Fibroblast of lung (primary cell): Measurements from ENCODE around the gene LBHD2. TPM values are rescaled to one million over a fixed set of nuclear protein-coding genes. Genes with fewer than 3 reads are reported as not detected.

Experiments used
- DNase-seq, 2 donors: peaks; one replicate each; pipeline versions ENCODE4 v3.0.0 to v3.0.0-alpha.2; 2010; ENCODE audit warnings: low read depth in 2 of 2
- H2AFZ ChIP-seq: 2 replicates; pipeline ENCODE4 v1.5.1; 2012; ENCODE audit warnings: low read length, control low read depth, inconsistent platforms
- H3K27ac ChIP-seq: 2 replicates; pipeline ENCODE4 v1.5.1; 2011; ENCODE audit warnings: low read length, control low read depth; ENCODE audit not compliant: insufficient read depth
- H3K27me3 ChIP-seq: 2 replicates; pipeline ENCODE4 v1.5.1; 2011; ENCODE audit warnings: mild to moderate bottlenecking, low read length; ENCODE audit not compliant: control insufficient read depth, insufficient read depth
- H3K36me3 ChIP-seq: 2 replicates; pipeline ENCODE4 v1.5.1; 2011; ENCODE audit warnings: low read length; ENCODE audit not compliant: control insufficient read depth, insufficient read depth
- H3K4me1 ChIP-seq: 2 replicates; pipeline ENCODE4 v1.5.1; 2011; ENCODE audit warnings: low read length; ENCODE audit not compliant: control insufficient read depth, insufficient read depth; ENCODE audit errors: extremely low read depth
- H3K4me2 ChIP-seq: 2 replicates; pipeline ENCODE4 v1.5.1; 2011; ENCODE audit warnings: low read length, control low read depth; ENCODE audit not compliant: insufficient read depth; ENCODE audit errors: extremely low read depth
- H3K4me3 ChIP-seq, 4 experiments: fragments of 200-600 bp in 1 of 4; sonication (generic) in 1 of 4; replicated peaks in 1 of 4; 2 replicates each; pipeline ENCODE4 v1.5.1; 2011 to 2016; ENCODE audit warnings: low read length in 4 of 4, low read depth in 3 of 4, mild to moderate bottlenecking in 3 of 4, control low read depth in 2 of 4, inconsistent platforms in 1 of 4, mixed read lengths in 1 of 4; ENCODE audit not compliant: insufficient read depth in 1 of 4; ENCODE audit errors: control extremely low read depth in 1 of 4
- H3K79me2 ChIP-seq: 2 replicates; pipeline ENCODE4 v1.5.1; 2012; ENCODE audit warnings: mild to moderate bottlenecking, low read length, inconsistent platforms; ENCODE audit not compliant: control insufficient read depth, insufficient read depth
- H3K9ac ChIP-seq: 2 replicates; pipeline ENCODE4 v1.5.1; 2011; ENCODE audit warnings: mild to moderate bottlenecking, low read length, control low read depth; ENCODE audit not compliant: insufficient read depth
- H3K9me3 ChIP-seq: 2 replicates; pipeline ENCODE4 v1.5.1; 2012; ENCODE audit warnings: low read depth, low read length; ENCODE audit not compliant: control insufficient read depth, insufficient read depth
- H4K20me1 ChIP-seq: 2 replicates; pipeline ENCODE4 v1.5.1; 2011; ENCODE audit warnings: low read length; ENCODE audit not compliant: control insufficient read depth, insufficient read depth; ENCODE audit errors: extremely low read depth
- EZH2 ChIP-seq: IDR thresholded peaks from 2 replicates; pipeline ENCODE4 v1.5.1; 2012; ENCODE audit warnings: low read length, control low read depth, mild to moderate bottlenecking; ENCODE audit errors: missing control alignments
- polyA plus RNA-seq, 2 donors: library from polyadenylated mRNA; depleted of rRNA in 1 of 2; stranded (reverse) in 1 of 2; unstranded in 1 of 2; fragments of >200 nt; gene quantifications; 2 replicates each; pipeline ENCODE4 v1.2.1, GENCODE V29; 2011 to 2012; ENCODE audit warnings: missing spikeins in 1 of 2
- total RNA-seq: library from RNA; depleted of rRNA; stranded (reverse); fragments of >200 nt; gene quantifications from 2 replicates; pipeline ENCODE4 v1.2.1, GENCODE V29; 2014
- TF ChIP-seq, protein P1 (sequence below), 2 donors: IDR thresholded peaks in 1 of 2; conservative IDR thresholded peaks in 1 of 2; 1 replicate in 1 of 2; 2 replicates in 1 of 2; pipeline ENCODE4 v1.5.1; 2011 to 2012; ENCODE audit warnings: low read length in 2 of 2, control low read depth in 1 of 2, inconsistent platforms in 1 of 2, low read depth in 1 of 2, mild to moderate bottlenecking in 1 of 2

Gene LBHD2
- total and polyA plus RNA-seq, 2 donors (not counting 1 experiment from before 2014, with no cell fraction given): not detected

DNA sequence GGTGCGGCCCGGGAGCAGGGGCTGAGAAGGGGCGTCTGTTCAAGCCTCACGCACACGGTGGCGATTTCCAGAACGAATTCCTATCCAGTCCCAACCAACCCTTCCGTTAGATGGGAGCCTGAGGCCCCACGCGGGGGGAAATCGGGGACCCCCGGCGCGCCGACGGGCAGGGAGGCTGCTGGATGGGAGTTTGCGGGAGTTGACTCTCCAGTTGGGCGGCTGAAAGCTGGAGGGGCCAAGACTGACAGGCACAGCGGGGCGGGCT, 20.3 kb downstream of the LBHD2 start:
- Histone ChIP-seq H2AFZ (no peak overlapping the region), H3K4me2 (no peak overlapping the region), H3K36me3 (no peaks in the 10 kb centered on the region), H3K9ac (no peak overlapping the region), H3K4me1 (peaks cover 9% of the 10 kb centered on the region), H3K79me2 (no peaks in the 10 kb centered on the region), H3K27me3 (peaks cover 28% of the 10 kb centered on the region), H3K4me3 (no peak overlapping the region), H3K9me3 (no peaks in the 10 kb centered on the region), H4K20me1 (no peaks in the 10 kb centered on the region), H3K27ac (no peak overlapping the region)
- TF ChIP-seq, protein P1, sequence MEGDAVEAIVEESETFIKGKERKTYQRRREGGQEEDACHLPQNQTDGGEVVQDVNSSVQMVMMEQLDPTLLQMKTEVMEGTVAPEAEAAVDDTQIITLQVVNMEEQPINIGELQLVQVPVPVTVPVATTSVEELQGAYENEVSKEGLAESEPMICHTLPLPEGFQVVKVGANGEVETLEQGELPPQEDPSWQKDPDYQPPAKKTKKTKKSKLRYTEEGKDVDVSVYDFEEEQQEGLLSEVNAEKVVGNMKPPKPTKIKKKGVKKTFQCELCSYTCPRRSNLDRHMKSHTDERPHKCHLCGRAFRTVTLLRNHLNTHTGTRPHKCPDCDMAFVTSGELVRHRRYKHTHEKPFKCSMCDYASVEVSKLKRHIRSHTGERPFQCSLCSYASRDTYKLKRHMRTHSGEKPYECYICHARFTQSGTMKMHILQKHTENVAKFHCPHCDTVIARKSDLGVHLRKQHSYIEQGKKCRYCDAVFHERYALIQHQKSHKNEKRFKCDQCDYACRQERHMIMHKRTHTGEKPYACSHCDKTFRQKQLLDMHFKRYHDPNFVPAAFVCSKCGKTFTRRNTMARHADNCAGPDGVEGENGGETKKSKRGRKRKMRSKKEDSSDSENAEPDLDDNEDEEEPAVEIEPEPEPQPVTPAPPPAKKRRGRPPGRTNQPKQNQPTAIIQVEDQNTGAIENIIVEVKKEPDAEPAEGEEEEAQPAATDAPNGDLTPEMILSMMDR (conservative IDR thresholded peaks at IDR 0.05 in 1 of 2, IDR thresholded peaks at IDR 0.05 in 1 of 2; ENCODE audit: low read depth in 1 of 2, low read length in 2 of 2): no peak
- peak; percentile 83 for TF ChIP-seq EZH2
- DNase-seq: no peak

DNA sequence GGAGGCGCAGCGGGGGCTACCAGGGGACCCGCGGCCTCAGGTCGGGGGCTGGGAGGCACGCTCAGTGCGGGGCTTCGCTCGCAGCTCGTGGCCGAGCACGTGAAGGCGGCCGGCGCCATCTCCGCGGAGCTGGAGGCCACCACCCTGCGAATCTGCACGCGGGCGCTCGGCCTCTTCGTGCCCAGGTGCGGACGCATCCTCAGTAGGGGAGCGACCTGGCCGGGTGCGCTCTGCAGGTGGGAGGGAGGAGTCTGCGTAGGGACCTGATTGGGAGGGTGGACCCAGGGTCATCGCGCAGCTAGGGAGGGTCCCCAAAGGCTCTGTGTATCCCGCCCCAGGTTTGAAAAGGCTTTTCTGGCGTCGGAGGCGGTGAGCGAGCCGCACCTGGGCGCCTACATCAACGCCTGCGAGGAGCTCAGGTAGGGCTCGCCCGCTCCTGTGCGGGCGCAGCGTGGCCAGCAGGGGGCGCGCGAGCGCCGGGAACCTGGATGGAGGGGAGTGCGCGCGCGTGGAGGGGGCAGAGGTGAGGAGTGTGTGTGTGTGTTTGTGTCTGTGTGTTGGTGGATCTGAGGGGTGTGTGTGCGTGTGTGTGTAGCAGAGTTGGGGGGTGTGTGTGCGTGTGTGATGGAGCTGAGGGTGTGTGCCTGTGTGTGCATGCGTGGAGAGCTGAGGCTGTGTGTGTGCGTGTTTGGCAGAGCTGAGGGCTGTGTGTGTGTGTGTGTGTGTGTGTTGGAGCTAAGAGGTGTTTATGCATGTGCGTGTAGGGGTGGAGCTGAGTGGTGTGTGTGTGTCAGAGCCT, 20.8 kb downstream of the LBHD2 start:
- no peaks in the 10 kb centered on the region for H3K79me2 ChIP-seq
- no peak overlapping the region for H3K4me2 ChIP-seq
- H3K4me1 ChIP-seq: peaks cover 9% of the 10 kb centered on the region
- peak; percentile 42 to 69 for DNase-seq
- no peak overlapping the region for H3K4me3 ChIP-seq
- TF ChIP-seq, protein P1 (conservative IDR thresholded peaks at IDR 0.05 in 1 of 2, IDR thresholded peaks at IDR 0.05 in 1 of 2; ENCODE audit: low read depth in 1 of 2, low read length in 2 of 2): peak; percentile 82 to 93
- peak; percentile 22 for TF ChIP-seq EZH2
- H3K27me3 ChIP-seq: peaks cover 28% of the 10 kb centered on the region
- H3K9ac ChIP-seq: no peak overlapping the region
- no peaks in the 10 kb centered on the region for H3K36me3 ChIP-seq
- no peak overlapping the region for H3K27ac ChIP-seq
- no peaks in the 10 kb centered on the region for H3K9me3 ChIP-seq
- H4K20me1 ChIP-seq: no peaks in the 10 kb centered on the region
- H2AFZ ChIP-seq: no peak overlapping the region

DNA sequence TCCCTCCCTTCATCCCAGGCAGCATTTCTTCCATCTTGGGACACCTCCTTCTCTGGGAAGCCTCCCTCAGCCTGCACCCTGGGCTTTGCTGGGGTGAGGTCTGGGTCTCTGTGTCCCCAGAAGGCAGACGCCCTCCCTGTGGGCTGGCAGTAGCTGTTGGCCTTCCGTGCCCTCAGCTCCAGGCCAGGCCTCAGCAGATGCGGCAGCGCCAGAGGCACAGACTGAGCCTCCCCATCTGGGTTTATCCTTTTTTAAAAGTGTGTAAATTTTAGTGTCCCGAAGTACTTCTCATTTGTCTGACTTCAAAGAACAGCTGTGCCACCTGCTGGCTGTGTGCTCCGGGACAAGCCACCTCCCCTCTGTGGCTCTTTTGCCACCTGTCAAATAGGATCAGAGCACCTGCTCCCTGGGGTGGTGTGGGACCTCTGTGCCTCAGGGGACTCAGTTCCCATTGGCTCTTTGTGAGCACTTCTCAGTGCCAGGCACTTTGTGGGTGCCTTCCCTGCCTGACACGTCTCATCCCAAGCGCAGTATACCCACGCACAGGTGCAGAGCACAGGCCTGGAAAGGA, 21.7 kb downstream of the LBHD2 start:
- no peak for DNase-seq
- H2AFZ ChIP-seq: no peak overlapping the region

More for the DNA sequence above, 21.7 kb downstream of the LBHD2 start:
- Histone ChIP-seq H3K79me2 (no peaks in the 10 kb centered on the region), H3K27ac (no peak overlapping the region), H4K20me1 (no peaks in the 10 kb centered on the region), H3K4me2 (no peak overlapping the region), H3K36me3 (no peaks in the 10 kb centered on the region), H3K9ac (no peak overlapping the region), H3K4me3 (no peak overlapping the region), H3K27me3 (peaks cover 28% of the 10 kb centered on the region), H3K9me3 (no peaks in the 10 kb centered on the region), H3K4me1 (peaks cover 15% of the 10 kb centered on the region)
- TF ChIP-seq, protein P1 (conservative IDR thresholded peaks at IDR 0.05 in 1 of 2, IDR thresholded peaks at IDR 0.05 in 1 of 2; ENCODE audit: low read depth in 1 of 2, low read length in 2 of 2): no peak
- TF ChIP-seq EZH2: no peak
